Measurements from ENCODE around the gene TSPYL2. TPM values are rescaled to one million over a fixed set of nuclear protein-coding genes. Genes with fewer than 3 reads are reported as not detected.

The TSPYL2 gene
- total and polyA plus RNA-seq, 9 donors: 104 to 232 (median 167) TPM

- no peaks in the 10 kb centered on the region for H3K27me3 ChIP-seq
- H3K4me1 ChIP-seq (ENCODE audit: insufficient read depth): peaks cover under 1% of the 10 kb centered on the region
- no peaks in the 10 kb centered on the region for H3K9me3 ChIP-seq
- intact Hi-C loops (cut with DNase I): no loop called here
- no peak overlapping the region for H3K27ac ChIP-seq
- H3K36me3 ChIP-seq: no peaks in the 10 kb centered on the region
- DNase-seq: no peak
- TF ChIP-seq CTCF (IDR thresholded peaks at IDR 0.05) (no peak), EP300 (IDR thresholded peaks at IDR 0.05) (no peak), POLR2A (IDR thresholded peaks at IDR 0.05) (no peak)
- WGBS, 3 donors: 72 to 74% (median 74%) methylated on average over 6 of the region's 6 CpGs
- no peak overlapping the region for H3K4me3 ChIP-seq
Measured at GRCh38 chrX:53055244-53055849, 26.8 kb upstream of the TSPYL2 start.

GRCh38 chrX:53056292-53056691, 25.9 kb upstream of the TSPYL2 start:
- Histone ChIP-seq H3K27ac (no peak overlapping the region), H3K27me3 (no peaks in the 10 kb centered on the region), H3K9me3 (no peaks in the 10 kb centered on the region), H3K4me1 (ENCODE audit: insufficient read depth) (no peaks in the 10 kb centered on the region), H3K4me3 (no peak overlapping the region), H3K36me3 (no peaks in the 10 kb centered on the region)
- intact Hi-C loops (cut with DNase I): no loop called here
- TF ChIP-seq POLR2A (IDR thresholded peaks at IDR 0.05): no peak
- no peak for TF ChIP-seq CTCF (IDR thresholded peaks at IDR 0.05)
- TF ChIP-seq EP300 (IDR thresholded peaks at IDR 0.05): no peak
- DNase-seq: no peak
- 82 to 87% (median 86%) methylated on average over 5 of the region's 5 CpGs for WGBS, 3 donors

GRCh38 chrX:53065104-53065503, 17.1 kb upstream of the TSPYL2 start:
- no peak for DNase-seq
- H3K36me3 ChIP-seq: no peaks in the 10 kb centered on the region
- no peak overlapping the region for H3K4me3 ChIP-seq
- H3K27ac ChIP-seq: no peak overlapping the region
- no peaks in the 10 kb centered on the region for H3K27me3 ChIP-seq
- 55 to 62% (median 58%) methylated on average over 1 of the region's 1 CpG for WGBS, 3 donors
- intact Hi-C loops (cut with DNase I): no loop called here
- TF ChIP-seq EP300 (IDR thresholded peaks at IDR 0.05): no peak
- TF ChIP-seq POLR2A (IDR thresholded peaks at IDR 0.05): no peak
- no peak for TF ChIP-seq CTCF (IDR thresholded peaks at IDR 0.05)
- no peaks in the 10 kb centered on the region for H3K9me3 ChIP-seq
- no peaks in the 10 kb centered on the region for H3K4me1 ChIP-seq (ENCODE audit: insufficient read depth)

GRCh38 chrX:53071064-53071463, 11.1 kb upstream of the TSPYL2 start:
- no peak overlapping the region for H3K4me3 ChIP-seq
- H3K27me3 ChIP-seq: no peaks in the 10 kb centered on the region
- TF ChIP-seq POLR2A (IDR thresholded peaks at IDR 0.05) (no peak), EP300 (IDR thresholded peaks at IDR 0.05) (no peak), CTCF (IDR thresholded peaks at IDR 0.05) (no peak)
- intact Hi-C loops (cut with DNase I): no loop called here
- 65 to 72% (median 67%) methylated on average over 10 of the region's 10 CpGs for WGBS, 3 donors
- H3K4me1 ChIP-seq (ENCODE audit: insufficient read depth): peaks cover 2% of the 10 kb centered on the region
- H3K36me3 ChIP-seq: no peaks in the 10 kb centered on the region
- DNase-seq: no peak
- H3K9me3 ChIP-seq: no peaks in the 10 kb centered on the region
- peak overlapping the region in 1 of 2 donors; percentile 91 for H3K27ac ChIP-seq

Data from ovary (tissue), 9 donors.